HepG2 (cell line): ENCODE data around the gene ZNF121. TPM values are rescaled to one million over a fixed set of nuclear protein-coding genes. Genes with fewer than 3 reads are reported as not detected.

Experiments used
- ATAC-seq: fragments of 200-7000 bp; cut with Tn5 transposase; 3 replicates; pipeline ENCODE4 v1.9.1; 2020; ENCODE audit warnings: mild to moderate bottlenecking, moderate library complexity
- BruUV-seq: library from RNA; stranded (reverse); fragments of 400-500 nt; replicated peaks from 2 replicates; lab custom pipeline; 2021; lab: Mats Ljungman, UMichigan
- CTCF ChIA-PET: fragments of 300-600 bp; formaldehyde crosslinking; extraction: SDS; loops from one replicate; lab custom pipeline; 2021; ENCODE audit warnings: low total read pairs, inconsistent platforms, low intra/inter-chr PET ratio; lab: Yijun Ruan, JAX
- POLR2A ChIA-PET: fragments of 350-600 bp; sonication (Branson Sonifier 250); formaldehyde crosslinking; loops from one replicate; lab custom pipeline; 2020; ENCODE audit warnings: antibody characterized with exemption, inconsistent platforms; lab: Yijun Ruan, JAX
- DNase-seq: peaks from one replicate; pipeline ENCODE4 v3.0.0-alpha.2; 2015; ENCODE audit warnings: low spot score
- FAIRE-seq: peaks from 3 replicates; lab custom pipeline; 2011; peaks lifted over from hg19 to GRCh38; lab: Jason Lieb, UNC
- H2AFZ ChIP-seq: one replicate; pipeline ENCODE4 v1.6.1; 2011; ENCODE audit warnings: low read length, inconsistent platforms
- H3K27ac ChIP-seq: fragments of 300-600 bp; 3 replicates; pipeline ENCODE4 v1.8.0; 2011; ENCODE audit warnings: mixed run types, mild to moderate bottlenecking, mixed read lengths, low read length, inconsistent platforms; ENCODE audit not compliant: insufficient read depth; ENCODE audit errors: extremely low read length
- H3K27me3 ChIP-seq, 2 experiments: fragments of 200-600 bp in 1 of 2; 2 replicates in 1 of 2; 3 replicates in 1 of 2; pipeline versions ENCODE4 v1.6.0 to v1.8.0; 2011; ENCODE audit warnings: low read length in 2 of 2, mild to moderate bottlenecking in 2 of 2, moderate library complexity in 2 of 2, inconsistent platforms in 1 of 2; ENCODE audit not compliant: insufficient read depth in 2 of 2, control insufficient read depth in 1 of 2
- H3K36me3 ChIP-seq, 2 experiments: fragments of 200-600 bp in 1 of 2; replicated peaks in 1 of 2; 2 replicates in 1 of 2; 3 replicates in 1 of 2; pipeline versions ENCODE4 v1.5.1 to v1.8.0; 2011; ENCODE audit warnings: low read length in 2 of 2, inconsistent platforms in 1 of 2; ENCODE audit not compliant: insufficient read depth in 2 of 2, control insufficient read depth in 1 of 2
- H3K4me1 ChIP-seq: 2 replicates; pipeline ENCODE4 v1.5.1; 2012; ENCODE audit warnings: low read length, inconsistent platforms; ENCODE audit not compliant: insufficient read depth
- H3K4me2 ChIP-seq: 2 replicates; pipeline ENCODE4 v1.6.0; 2011; ENCODE audit warnings: low read depth, low read length, inconsistent platforms
- H3K4me3 ChIP-seq, 3 experiments: fragments of 200-600 bp in 1 of 3; sonication (generic), shearing (Covaris generic) in 1 of 3; replicated peaks in 1 of 3; 2 replicates each; pipeline ENCODE4 v1.5.1; 2011 to 2016; ENCODE audit warnings: low read length in 3 of 3, inconsistent platforms in 2 of 3, low read depth in 2 of 3, mild to moderate bottlenecking in 2 of 3, control low read depth in 1 of 3, mixed read lengths in 1 of 3; ENCODE audit not compliant: insufficient read depth in 1 of 3
- H3K79me2 ChIP-seq: one replicate; pipeline ENCODE4 v1.6.1; 2011; ENCODE audit warnings: low read length, inconsistent platforms; ENCODE audit not compliant: insufficient read depth
- H3K9ac ChIP-seq: 2 replicates; pipeline ENCODE4 v1.6.0; 2011; ENCODE audit warnings: mild to moderate bottlenecking, low read depth, low read length, inconsistent platforms; ENCODE audit not compliant: insufficient read depth
- H3K9me3 ChIP-seq: 2 replicates; pipeline ENCODE4 v1.5.1; 2012; ENCODE audit warnings: mild to moderate bottlenecking, low read length
- H4K20me1 ChIP-seq: 2 replicates; pipeline ENCODE4 v1.6.0; 2011; ENCODE audit warnings: inconsistent platforms, mild to moderate bottlenecking, low read length, moderate library complexity; ENCODE audit not compliant: insufficient read depth
- BCL6 ChIP-seq: IDR thresholded peaks from 2 replicates; pipeline ENCODE4 v1.6.1; 2016; ENCODE audit warnings: missing genetic modification reagents, missing compliant biosample characterization
- CENPX ChIP-seq: sonication (generic); formaldehyde crosslinking; IDR thresholded peaks from 2 replicates; pipeline ENCODE4 v1.9.0; 2021; ENCODE audit warnings: mild to moderate bottlenecking, missing genetic modification reagents, moderate library complexity
- CREB1 ChIP-seq, 2 experiments: fragments of 450-650 bp in 1 of 2; IDR thresholded peaks; 2 replicates each; pipeline ENCODE4 v1.6.1; 2016 to 2017; ENCODE audit warnings: control low read depth in 1 of 2, mild to moderate bottlenecking in 1 of 2, missing compliant biosample characterization in 1 of 2, missing genetic modification characterization in 1 of 2
- FOXA3 ChIP-seq: IDR thresholded peaks from 2 replicates; pipeline ENCODE4 v1.6.1; 2016; ENCODE audit warnings: missing genetic modification reagents, missing compliant biosample characterization
- FOXP1 ChIP-seq, 2 experiments: fragments of 450-650 bp in 1 of 2; IDR thresholded peaks; 2 replicates each; pipeline ENCODE4 v1.6.1; 2017 to 2018; ENCODE audit warnings: antibody characterized with exemption in 1 of 2
- GLI4 ChIP-seq: sonication (generic); formaldehyde crosslinking; IDR thresholded peaks from 2 replicates; pipeline ENCODE4 v1.5.1; 2020; ENCODE audit warnings: missing genetic modification reagents, mild to moderate bottlenecking, moderate library complexity, borderline replicate concordance
- HNF4A ChIP-seq: sonication (generic); formaldehyde crosslinking; IDR thresholded peaks from 2 replicates; pipeline ENCODE4 v1.4.0; 2020; ENCODE audit warnings: missing genetic modification reagents
- POGZ ChIP-seq: sonication (generic); formaldehyde crosslinking; IDR thresholded peaks from 2 replicates; pipeline ENCODE4 v1.4.0; 2020; ENCODE audit warnings: mild to moderate bottlenecking, missing genetic modification reagents
- PPARG ChIP-seq: conservative IDR thresholded peaks from 2 replicates; pipeline ENCODE4 v1.6.1; 2016; ENCODE audit warnings: missing biosample characterization, missing genetic modification reagents
- SAP130 ChIP-seq: IDR thresholded peaks from 2 replicates; pipeline ENCODE4 v1.6.1; 2016; ENCODE audit warnings: low read depth
- SRSF1 ChIP-seq: fragments of 200-400 bp; formaldehyde crosslinking; optimal IDR thresholded peaks from 2 replicates; pipeline ENCODE3; 2017; ENCODE audit warnings: mild to moderate bottlenecking, low read depth, low read length, moderate library complexity
- XBP1 ChIP-seq: sonication (generic); formaldehyde crosslinking; IDR thresholded peaks from 2 replicates; pipeline ENCODE4 v1.5.0; 2020; ENCODE audit warnings: missing genetic modification reagents
- ZBTB1 ChIP-seq: sonication (generic); formaldehyde crosslinking; IDR thresholded peaks from 2 replicates; pipeline ENCODE4 v1.4.0; 2020; ENCODE audit warnings: missing genetic modification reagents, borderline replicate concordance
- ZNF496 ChIP-seq: sonication (generic); formaldehyde crosslinking; IDR thresholded peaks from 2 replicates; pipeline ENCODE4 v1.8.1; 2023; ENCODE audit warnings: mild to moderate bottlenecking, moderate library complexity, missing genetic modification reagents; ENCODE audit not compliant: insufficient replicate concordance
- ZNF737 ChIP-seq: sonication (generic); formaldehyde crosslinking; IDR thresholded peaks from 2 replicates; pipeline ENCODE4 v1.5.0; 2020; ENCODE audit warnings: missing genetic modification reagents, mild to moderate bottlenecking, borderline replicate concordance
- ZNF747 ChIP-seq: sonication (generic); formaldehyde crosslinking; IDR thresholded peaks from 2 replicates; pipeline ENCODE4 v1.8.1; 2023; ENCODE audit warnings: missing genetic modification reagents, mild to moderate bottlenecking, borderline replicate concordance
- ZNF766 ChIP-seq: sonication (generic); formaldehyde crosslinking; IDR thresholded peaks from 2 replicates; pipeline ENCODE4 v1.5.0; 2020; ENCODE audit warnings: missing genetic modification reagents, borderline replicate concordance
- ZSCAN30 ChIP-seq: sonication (generic); formaldehyde crosslinking; IDR thresholded peaks from 2 replicates; pipeline ENCODE4 v1.5.0; 2020; ENCODE audit warnings: mild to moderate bottlenecking, missing genetic modification reagents
- WGBS: methylation state at CpG from one replicate; pipeline ENCODE4 v1.1.6; 2017; ENCODE audit warnings: low lambda C conversion rate; 5-methylcytosine and 5-hydroxymethylcytosine counted together
- in situ Hi-C: cut with HindIII; loops from 2 replicates; pipeline ENCODE4 v1.10.0; 2017; ENCODE audit warnings: low pct_unique_long_range_greater_than_20kb; ENCODE audit not compliant: extremely low pct_ligation_motif_present
- intact Hi-C: fragments of 100-400 bp; cut with micrococcal nuclease; formaldehyde crosslinking; loops from one replicate; pipeline ENCODE4 v1.10.0; 2022; ENCODE audit not compliant: unreplicated experiment
- polyA plus RNA-seq, 8 experiments: library from polyadenylated mRNA; depleted of rRNA in 3 of 8; stranded (reverse) in 7 of 8; unstranded in 1 of 8; fragments of >200 nt; fragmentation: Illumina TruSeq in 4 of 8; extraction: Trizol in 4 of 8; gene quantifications; 2 replicates each; pipeline versions ENCODE4 v1.2.1 to v1.2.3, GENCODE V29; 2011 to 2016; ENCODE audit warnings: low read depth in 4 of 8, missing spikeins in 1 of 8, mixed read lengths in 1 of 8; ENCODE audit not compliant: insufficient read depth in 1 of 8
- total RNA-seq, 5 experiments: library from RNA; depleted of rRNA; stranded (reverse); fragments of >200 nt; fragmentation: Illumina TruSeq; extraction: Trizol; gene quantifications; 2 replicates each; pipeline ENCODE4 v1.2.3, GENCODE V29; 2016; ENCODE audit warnings: low read depth in 1 of 5
- TF ChIP-seq, protein P1 (sequence below): IDR thresholded peaks from 2 replicates; pipeline ENCODE4 v1.6.1; 2016; ENCODE audit warnings: missing genetic modification reagents, missing compliant biosample characterization
- TF ChIP-seq, protein P2 (sequence below): sonication (generic); formaldehyde crosslinking; IDR thresholded peaks from 2 replicates; pipeline ENCODE4 v1.4.0; 2020; ENCODE audit warnings: missing genetic modification reagents

ZNF121 gene
- total and polyA plus RNA-seq, 2 of the 13 experiments (the other 11 are each of a cell fraction or from before 2014, with no cell fraction given) = 7.8 to 56.3 TPM

- no peak for TF ChIP-seq XBP1
- TF ChIP-seq ZNF737 (CRISPR knock-in tag) = no peak
- Histone ChIP-seq H3K9me3 (no peaks in the 10 kb centered on the region), H3K4me1 (peaks cover 66% of the 10 kb centered on the region), H3K9ac (no peak overlapping the region), H3K27ac (no peak overlapping the region), H4K20me1 (peaks cover 68% of the 10 kb centered on the region), H3K79me2 (peaks cover 83% of the 10 kb centered on the region), H3K36me3 (peaks cover 3 to 15% of the 10 kb centered on the region in 2 experiments; a peak in 4 of 5 replicates), H3K4me3 (no peak overlapping the region), H3K4me2 (0 out of 2 replicates have a peak overlapping the region, but pooled peaks have one; percentile 13), H3K27me3 (no peaks in the 10 kb centered on the region; a peak in 1 of 5 replicates), H2AFZ (no peak overlapping the region)
- no TSS peak for BruUV-seq
- CTCF ChIA-PET = no interaction called here
- FAIRE-seq (no peak), DNase-seq (no peak), ATAC-seq (no peak)
- intact Hi-C loops (loop anchor here (10.0 kb wide), 1 partner anchor 446 kb away; no protein-coding TSS in a partner anchor), in situ Hi-C loops (no loop called here)
- POLR2A ChIA-PET = interaction anchor here (0.6 kb wide), 1 partner anchor 1160 kb away, joined by 3 read pairs; no protein-coding TSS in a partner anchor
- 88% methylated on average over 4 of the region's 5 CpGs for WGBS
These were observed 3.6 kb downstream of the ZNF121 start for GRCh38 chr19:9580728-9581127.

DNA sequence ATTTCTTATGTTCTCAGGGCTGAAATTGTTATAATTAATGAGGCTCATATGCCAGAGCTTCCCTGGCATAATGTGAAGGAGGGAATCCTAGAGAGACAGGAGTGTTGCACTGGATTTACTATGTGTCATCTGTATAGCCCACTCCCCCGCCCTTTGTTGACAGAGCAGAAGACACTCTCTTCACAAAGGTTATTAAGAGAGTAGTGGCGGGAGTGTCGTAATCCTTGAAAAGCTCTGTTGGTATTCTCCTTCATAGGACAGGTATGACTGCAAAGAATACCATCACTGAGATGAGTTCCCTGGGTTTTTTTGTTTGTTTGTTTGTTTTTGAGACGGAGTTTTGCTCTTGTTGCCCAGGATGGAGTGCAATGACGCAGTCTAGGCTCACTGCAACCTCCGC, 14.0 kb downstream of the ZNF121 start:
- intact Hi-C loops = no loop called here
- peaks cover 12 to 30% of the 10 kb centered on the region in 2 experiments for H3K36me3 ChIP-seq
- POLR2A ChIA-PET = no interaction called here
- TF ChIP-seq FOXA3 (peak; percentile 78), ZBTB1 (CRISPR knock-in tag) (no peak), SAP130 (CRISPR knock-in tag) (peak; percentile 55), CREB1 (IDR thresholded peaks at IDR 0.05) (0 out of 2 replicates have a peak, but pooled peaks have one; percentile 3), CREB1 (CRISPR knock-in tag; IDR thresholded peaks at IDR 0.05) (no peak), CENPX (CRISPR knock-in tag) (no peak), ZNF496 (CRISPR knock-in tag) (no peak), ZNF747 (no peak), FOXP1 (IDR thresholded peaks at IDR 0.05) (no peak), FOXP1 (CRISPR knock-in tag; IDR thresholded peaks at IDR 0.05) (peak; percentile 58), GLI4 (no peak), ZNF766 (no peak), HNF4A (CRISPR knock-in tag) (no peak), BCL6 (CRISPR knock-in tag) (peak; percentile 71), PPARG (CRISPR knock-in tag) (peak; percentile 63; the same call in 1 of the 2 replicates), ZSCAN30 (CRISPR knock-in tag) (no peak), SRSF1 (no peak), POGZ (CRISPR knock-in tag) (0 out of 2 replicates have a peak, but pooled peaks have one; percentile 16)
- TF ChIP-seq, protein P1, sequence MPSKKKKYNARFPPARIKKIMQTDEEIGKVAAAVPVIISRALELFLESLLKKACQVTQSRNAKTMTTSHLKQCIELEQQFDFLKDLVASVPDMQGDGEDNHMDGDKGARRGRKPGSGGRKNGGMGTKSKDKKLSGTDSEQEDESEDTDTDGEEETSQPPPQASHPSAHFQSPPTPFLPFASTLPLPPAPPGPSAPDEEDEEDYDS (CRISPR knock-in tag) = no peak
- TF ChIP-seq, protein P2, sequence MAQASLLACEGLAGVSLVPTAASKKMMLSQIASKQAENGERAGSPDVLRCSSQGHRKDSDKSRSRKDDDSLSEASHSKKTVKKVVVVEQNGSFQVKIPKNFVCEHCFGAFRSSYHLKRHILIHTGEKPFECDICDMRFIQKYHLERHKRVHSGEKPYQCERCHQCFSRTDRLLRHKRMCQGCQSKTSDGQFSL (CRISPR knock-in tag) = no peak

More for the DNA sequence above, 14.0 kb downstream of the ZNF121 start:
- BruUV-seq = no TSS peak
- in situ Hi-C loops = no loop called here
- H4K20me1 ChIP-seq = peaks cover 74% of the 10 kb centered on the region
- 53% methylated on average over 6 of the region's 6 CpGs for WGBS
- no peak overlapping the region for H3K27ac ChIP-seq
- H3K4me1 ChIP-seq = peaks cover 52% of the 10 kb centered on the region
- no peak overlapping the region for H3K4me2 ChIP-seq
- H3K9me3 ChIP-seq = peaks cover 3% of the 10 kb centered on the region; the same call in 1 of the 2 replicates
- H2AFZ ChIP-seq = no peak overlapping the region
- no peak overlapping the region for H3K9ac ChIP-seq
- no peaks in the 10 kb centered on the region for H3K27me3 ChIP-seq
- peak; percentile 70 for DNase-seq
- H3K79me2 ChIP-seq = peaks cover 82% of the 10 kb centered on the region
- peak; percentile 88 for ATAC-seq
- H3K4me3 ChIP-seq = no peak overlapping the region
- no peak for FAIRE-seq
- CTCF ChIA-PET = no interaction called here
